ENCODE data around the gene PHACTR4.

GRCh38 chr1:28518745-28519341, 149.3 kb downstream of the PHACTR4 start:
- TF ChIP-seq, protein P1, sequence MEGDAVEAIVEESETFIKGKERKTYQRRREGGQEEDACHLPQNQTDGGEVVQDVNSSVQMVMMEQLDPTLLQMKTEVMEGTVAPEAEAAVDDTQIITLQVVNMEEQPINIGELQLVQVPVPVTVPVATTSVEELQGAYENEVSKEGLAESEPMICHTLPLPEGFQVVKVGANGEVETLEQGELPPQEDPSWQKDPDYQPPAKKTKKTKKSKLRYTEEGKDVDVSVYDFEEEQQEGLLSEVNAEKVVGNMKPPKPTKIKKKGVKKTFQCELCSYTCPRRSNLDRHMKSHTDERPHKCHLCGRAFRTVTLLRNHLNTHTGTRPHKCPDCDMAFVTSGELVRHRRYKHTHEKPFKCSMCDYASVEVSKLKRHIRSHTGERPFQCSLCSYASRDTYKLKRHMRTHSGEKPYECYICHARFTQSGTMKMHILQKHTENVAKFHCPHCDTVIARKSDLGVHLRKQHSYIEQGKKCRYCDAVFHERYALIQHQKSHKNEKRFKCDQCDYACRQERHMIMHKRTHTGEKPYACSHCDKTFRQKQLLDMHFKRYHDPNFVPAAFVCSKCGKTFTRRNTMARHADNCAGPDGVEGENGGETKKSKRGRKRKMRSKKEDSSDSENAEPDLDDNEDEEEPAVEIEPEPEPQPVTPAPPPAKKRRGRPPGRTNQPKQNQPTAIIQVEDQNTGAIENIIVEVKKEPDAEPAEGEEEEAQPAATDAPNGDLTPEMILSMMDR (IDR thresholded peaks at IDR 0.05; ENCODE audit: low read depth, low read length) = no peak
- no peak for TF ChIP-seq EZH2phosphoT487 (IDR thresholded peaks at IDR 0.05; ENCODE audit: low read depth)

Measured in OCI-LY3 (cell line).